Measurements from ENCODE around the gene PMCH.
A peak's percentile ranks its signal among the peaks of the same experiment; 100 is the strongest.
"Not testable (repeated sequence)": the region's sequence is repeated elsewhere in the genome, so short reads cannot be mapped to it uniquely, and the experiment has no call there.

PMCH gene

GRCh38 chr12:102197789-102198188, at the start of gene PMCH:
PMCH (minus strand) TSS chr12:102197833; CDS start chr12:102197770, 63 bp downstream.
- DNase-seq (ENCODE audit: low read depth, low spot score): no peak

GRCh38 chr12:102240859-102241258, 43.2 kb upstream of the PMCH start:
- not testable (repeated sequence) for DNase-seq (ENCODE audit: low read depth, low spot score)

- no peak for DNase-seq (ENCODE audit: low read depth, low spot score)
Observed at GRCh38 chr12:102234599-102234998, 37.0 kb upstream of the PMCH start.

GRCh38 chr12:102232446-102232845, 34.8 kb upstream of the PMCH start:
- DNase-seq (ENCODE audit: low read depth, low spot score): no peak

- no peak for DNase-seq (ENCODE audit: low read depth, low spot score)
Observed at GRCh38 chr12:102232036-102232435, 34.4 kb upstream of the PMCH start.

- no peak for DNase-seq (ENCODE audit: low read depth, low spot score)
Observed at GRCh38 chr12:102227954-102228353, 30.3 kb upstream of the PMCH start.

- no peak for DNase-seq (ENCODE audit: low read depth, low spot score)
Observed at GRCh38 chr12:102220736-102221135, 23.1 kb upstream of the PMCH start.

GRCh38 chr12:102215992-102216691, 18.5 kb upstream of the PMCH start:
- DNase-seq (ENCODE audit: low read depth, low spot score): no peak

GRCh38 chr12:102204025-102204424, 6.4 kb upstream of the PMCH start:
- no peak for DNase-seq (ENCODE audit: low read depth, low spot score)

GRCh38 chr12:102202556-102202955, 4.9 kb upstream of the PMCH start:
- no peak for DNase-seq (ENCODE audit: low read depth, low spot score)

- DNase-seq (ENCODE audit: low read depth, low spot score): no peak
Observed at GRCh38 chr12:102201436-102202061, 3.9 kb upstream of the PMCH start.

GRCh38 chr12:102195826-102196225, 1.8 kb downstream of the PMCH start:
- DNase-seq (ENCODE audit: low read depth, low spot score): no peak

- no peak for DNase-seq (ENCODE audit: low read depth, low spot score)
Observed at GRCh38 chr12:102182635-102183034, 15.0 kb downstream of the PMCH start.

- no peak for DNase-seq (ENCODE audit: low read depth, low spot score)
Observed at GRCh38 chr12:102174761-102175160, 22.9 kb downstream of the PMCH start.

GRCh38 chr12:102174117-102174516, 23.5 kb downstream of the PMCH start:
- no peak for DNase-seq (ENCODE audit: low read depth, low spot score)

GRCh38 chr12:102172436-102172835, 25.2 kb downstream of the PMCH start:
- DNase-seq (ENCODE audit: low read depth, low spot score): no peak

GRCh38 chr12:102171951-102172350, 25.7 kb downstream of the PMCH start:
- no peak for DNase-seq (ENCODE audit: low read depth, low spot score)

GRCh38 chr12:102169922-102170621, 27.6 kb downstream of the PMCH start:
- no peak for DNase-seq (ENCODE audit: low read depth, low spot score)

GRCh38 chr12:102167821-102168604, 29.6 kb downstream of the PMCH start:
- no peak for DNase-seq (ENCODE audit: low read depth, low spot score)

GRCh38 chr12:102163383-102163782, 34.2 kb downstream of the PMCH start:
- DNase-seq (ENCODE audit: low read depth, low spot score): no peak

- DNase-seq (ENCODE audit: low read depth, low spot score): peak; percentile 14
Observed at GRCh38 chr12:102155206-102155605, 42.4 kb downstream of the PMCH start.

GRCh38 chr12:102147062-102147587, 50.5 kb downstream of the PMCH start:
- not testable (repeated sequence) for DNase-seq (ENCODE audit: low read depth, low spot score)

Data from ELF-1 (cell line).